Adrenal gland (tissue), 12 donors: Measurements from ENCODE around the gene PTF1A. TPM values are rescaled to one million over a fixed set of nuclear protein-coding genes. Genes with fewer than 3 reads are reported as not detected.

ENCODE experiments used
- DNase-seq, 7 donors: peaks; one replicate each; pipeline ENCODE4 v3.0.0-alpha.2; 2019 to 2020
- H3K27ac ChIP-seq, 5 donors: fragments of 200-600 bp; sonication (generic) in 4 of 5; 1 replicate in 3 of 5; 2 replicates in 2 of 5; pipeline versions ENCODE4 v1.5.1 to v1.8.0; 2016 to 2020; ENCODE audit warnings: mild to moderate bottlenecking in 1 of 5
- H3K27me3 ChIP-seq: fragments of 200-600 bp; 2 replicates; pipeline ENCODE4 v1.8.0; 2021
- H3K36me3 ChIP-seq, 2 donors: fragments of 200-600 bp; replicated peaks in 1 of 2; 1 replicate in 1 of 2; 2 replicates in 1 of 2; pipeline versions ENCODE4 v1.5.1 to v1.8.0; 2018 to 2022
- H3K4me1 ChIP-seq, 2 donors: fragments of 200-600 bp; replicated peaks in 1 of 2; 1 replicate in 1 of 2; 2 replicates in 1 of 2; pipeline versions ENCODE4 v1.5.1 to v1.8.0; 2018 to 2021
- H3K4me3 ChIP-seq, 4 donors: fragments of 200-600 bp; sonication (generic) in 3 of 4; one replicate each; pipeline ENCODE4 v1.5.1; 2016 to 2018
- H3K9me3 ChIP-seq, 3 donors: fragments of 200-600 bp; sonication (generic) in 1 of 3; replicated peaks in 1 of 3; 1 replicate in 2 of 3; 2 replicates in 1 of 3; pipeline versions ENCODE4 v1.5.1 to v1.8.0; 2016 to 2021
- POLR2A ChIP-seq, 2 donors: fragments of 450-650 bp; IDR thresholded peaks; one replicate each; pipeline ENCODE4 v1.6.1; 2017; ENCODE audit warnings: antibody characterized with exemption in 2 of 2, mild to moderate bottlenecking in 2 of 2, moderate library complexity in 1 of 2
- WGBS, 4 donors: extraction: QIAGEN DNeasy Blood & Tissue Kit in 2 of 4; methylation state at CpG; one replicate each; pipeline versions ENCODE4 v1.1.5 to v1.1.7; 2013 to 2017; 5-methylcytosine and 5-hydroxymethylcytosine counted together
- intact Hi-C, 2 donors: fragments of 100-400 bp; cut with DNase I; formaldehyde crosslinking; loops; one replicate each; pipeline versions ENCODE4 v1.14.1 to v1.15.0; 2022 to 2023
- polyA plus RNA-seq, 3 donors: library from polyadenylated mRNA; stranded (reverse); fragments of 200-250 nt in 2 of 3; fragments of 350-450 nt in 1 of 3; fragmentation: Illumina TruSeq in 1 of 3; extraction: RNeasy Lipid Tissue Mini Kit (QIAGEN cat#74804) in 1 of 3; gene quantifications; one replicate each; pipeline ENCODE4 v1.2.3, GENCODE V29; 2013 to 2014
- total RNA-seq, 9 donors: library from RNA; depleted of rRNA in 4 of 9; stranded (reverse); fragments of >200 nt in 4 of 9; fragments of 120-200 nt in 1 of 9; fragmentation: NEBNext Ultra II Directional in 1 of 9; extraction: Animal tissue kit (Norgen Biotek cat#: 25700) in 1 of 9; gene quantifications; one replicate each; pipeline versions ENCODE4 v1.1.0 to v1.2.4, GENCODE V29; 2013 to 2023
- TF ChIP-seq, protein P1 (sequence below), 6 experiments: fragments of 450-650 bp in 4 of 6; fragments of 200-600 bp in 2 of 6; sonication (generic) in 1 of 6; IDR thresholded peaks; 1 replicate in 5 of 6; 2 replicates in 1 of 6; pipeline versions ENCODE4 v1.5.1 to v1.8.0; 2016 to 2021; ENCODE audit warnings: antibody characterized with exemption in 6 of 6, mild to moderate bottlenecking in 2 of 6, moderate library complexity in 1 of 6
- donor health status: healthy with polysubstance abuse.
- donor health status: Bipolar disorder and iron deficiency.
- donor health status: DM: yes; HTN: yes; CAD: no.
- donor health status: DM: no; HTN: no; CAD: no.
- donor health status: DM: no; HTN: no; CAD: no.
- donor health status: DM: yes; HTN: yes; CAD: no.

The PTF1A gene
- total and polyA plus RNA-seq, 12 donors: not detected

- peaks cover 43% of the 10 kb centered on the region for H3K27me3 ChIP-seq
- no peak overlapping the region for H3K27ac ChIP-seq
- 4 to 10% (median 5%) methylated on average over 3 of the region's 3 CpGs for WGBS, 4 donors
- intact Hi-C loops: no loop called here
- H3K36me3 ChIP-seq: no peaks in the 10 kb centered on the region
- no peak overlapping the region for H3K4me3 ChIP-seq
- no peaks in the 10 kb centered on the region for H3K4me1 ChIP-seq
- no peak for DNase-seq
- TF ChIP-seq POLR2A (IDR thresholded peaks at IDR 0.05): no peak
- TF ChIP-seq, protein P1, sequence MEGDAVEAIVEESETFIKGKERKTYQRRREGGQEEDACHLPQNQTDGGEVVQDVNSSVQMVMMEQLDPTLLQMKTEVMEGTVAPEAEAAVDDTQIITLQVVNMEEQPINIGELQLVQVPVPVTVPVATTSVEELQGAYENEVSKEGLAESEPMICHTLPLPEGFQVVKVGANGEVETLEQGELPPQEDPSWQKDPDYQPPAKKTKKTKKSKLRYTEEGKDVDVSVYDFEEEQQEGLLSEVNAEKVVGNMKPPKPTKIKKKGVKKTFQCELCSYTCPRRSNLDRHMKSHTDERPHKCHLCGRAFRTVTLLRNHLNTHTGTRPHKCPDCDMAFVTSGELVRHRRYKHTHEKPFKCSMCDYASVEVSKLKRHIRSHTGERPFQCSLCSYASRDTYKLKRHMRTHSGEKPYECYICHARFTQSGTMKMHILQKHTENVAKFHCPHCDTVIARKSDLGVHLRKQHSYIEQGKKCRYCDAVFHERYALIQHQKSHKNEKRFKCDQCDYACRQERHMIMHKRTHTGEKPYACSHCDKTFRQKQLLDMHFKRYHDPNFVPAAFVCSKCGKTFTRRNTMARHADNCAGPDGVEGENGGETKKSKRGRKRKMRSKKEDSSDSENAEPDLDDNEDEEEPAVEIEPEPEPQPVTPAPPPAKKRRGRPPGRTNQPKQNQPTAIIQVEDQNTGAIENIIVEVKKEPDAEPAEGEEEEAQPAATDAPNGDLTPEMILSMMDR (IDR thresholded peaks at IDR 0.05): no peak
- no peaks in the 10 kb centered on the region for H3K9me3 ChIP-seq
Observed at GRCh38 chr10:23202779-23203178, 10.7 kb downstream of the PTF1A start.

DNA sequence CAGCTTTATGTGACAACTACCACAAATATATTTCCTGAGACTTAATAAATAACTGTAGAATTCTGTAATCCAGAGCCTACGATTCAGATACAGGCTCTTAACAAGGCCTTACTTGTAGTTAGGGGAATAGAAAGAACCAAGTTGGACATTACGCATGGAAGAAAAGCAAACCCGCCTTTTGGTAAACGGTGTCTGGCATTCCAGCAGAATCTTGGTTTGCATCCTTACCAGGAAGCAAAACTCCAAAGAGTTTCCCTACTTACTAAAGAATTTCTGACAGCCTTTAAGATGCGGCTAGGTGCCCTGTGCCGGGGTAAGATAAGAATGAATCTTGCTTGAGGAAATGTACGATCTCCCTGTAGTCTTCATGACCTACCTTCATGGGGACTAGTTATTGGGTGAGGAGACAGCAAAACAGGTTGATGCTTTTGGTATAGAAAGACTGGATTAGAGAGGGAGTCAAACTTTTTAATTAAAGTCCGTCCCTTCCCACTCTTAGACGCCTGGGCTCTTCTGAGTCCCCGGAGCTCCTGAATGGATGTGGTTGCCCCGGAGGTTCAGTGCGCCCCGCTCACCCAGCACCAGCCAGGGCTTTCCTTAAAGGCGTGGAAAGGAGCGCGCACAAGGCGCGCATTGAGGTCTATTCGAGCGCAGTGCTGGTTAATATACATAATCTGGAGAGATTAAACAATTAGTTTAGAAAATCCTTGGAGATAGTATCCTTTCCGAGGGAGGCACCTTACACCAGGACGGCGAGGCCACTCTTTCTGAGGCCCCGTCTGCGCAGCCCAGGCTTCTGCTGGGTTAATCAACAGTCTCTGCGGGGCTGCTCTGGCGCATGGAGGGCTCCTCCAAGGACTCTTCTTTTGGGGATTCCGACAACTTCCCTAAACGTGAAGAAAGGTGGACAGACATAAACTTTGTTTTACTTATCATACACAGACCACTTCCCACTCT lies 11.5 kb downstream of the PTF1A start:
- DNase-seq: no peak
- H3K27ac ChIP-seq: no peak overlapping the region
- no peak overlapping the region for H3K4me3 ChIP-seq
- H3K36me3 ChIP-seq: no peaks in the 10 kb centered on the region
- H3K9me3 ChIP-seq: no peaks in the 10 kb centered on the region
- H3K4me1 ChIP-seq: no peaks in the 10 kb centered on the region
- no peak for TF ChIP-seq POLR2A (IDR thresholded peaks at IDR 0.05)
- TF ChIP-seq, protein P1 (IDR thresholded peaks at IDR 0.05): no peak
- peaks cover 38% of the 10 kb centered on the region for H3K27me3 ChIP-seq
- 8 to 26% (median 13%) methylated on average over 23 to 29 of the region's 29 CpGs for WGBS, 4 donors
- intact Hi-C loops: no loop called here

DNA sequence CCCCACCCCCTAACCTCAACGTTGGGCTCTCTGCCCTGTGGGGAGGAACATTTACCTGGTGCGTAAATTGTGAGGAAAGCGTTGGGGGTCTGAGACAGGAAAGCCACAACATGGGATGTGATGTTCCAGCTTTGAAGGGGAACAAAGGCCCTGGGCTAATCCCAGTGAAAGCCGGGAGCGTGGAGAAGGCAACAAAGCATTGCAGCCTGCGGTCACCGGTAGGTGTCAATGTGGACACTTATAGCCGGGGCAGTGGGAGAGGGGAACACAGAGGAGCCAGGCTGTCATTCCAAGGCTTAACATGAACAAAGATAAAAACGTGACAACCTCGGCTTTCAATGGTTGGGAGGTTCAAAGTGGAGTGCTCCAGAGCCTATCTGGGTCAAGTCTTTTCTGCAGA lies 12.7 kb downstream of the PTF1A start:
- H3K4me1 ChIP-seq: no peaks in the 10 kb centered on the region
- peaks cover 27% of the 10 kb centered on the region for H3K27me3 ChIP-seq
- TF ChIP-seq POLR2A (IDR thresholded peaks at IDR 0.05): no peak
- TF ChIP-seq, protein P1 (IDR thresholded peaks at IDR 0.05): no peak
- no peaks in the 10 kb centered on the region for H3K36me3 ChIP-seq
- H3K9me3 ChIP-seq: no peaks in the 10 kb centered on the region
- H3K27ac ChIP-seq: no peak overlapping the region
- 8 to 22% (median 11%) methylated on average over 10 of the region's 10 CpGs for WGBS, 4 donors
- no peak overlapping the region for H3K4me3 ChIP-seq
- DNase-seq: no peak
- intact Hi-C loops: no loop called here

GRCh38 chr10:23205972-23206642 lies 14.0 kb downstream of the PTF1A start:
- Histone ChIP-seq H3K4me1 (no peaks in the 10 kb centered on the region), H3K27me3 (peaks cover 16% of the 10 kb centered on the region), H3K36me3 (no peaks in the 10 kb centered on the region), H3K4me3 (no peak overlapping the region), H3K27ac (no peak overlapping the region), H3K9me3 (no peaks in the 10 kb centered on the region)
- no peak for DNase-seq
- intact Hi-C loops: no loop called here
- 33 to 41% (median 36%) methylated on average over 3 of the region's 3 CpGs for WGBS, 4 donors
- no peak for TF ChIP-seq POLR2A (IDR thresholded peaks at IDR 0.05)
- TF ChIP-seq, protein P1 (IDR thresholded peaks at IDR 0.05): no peak
